Activated naive CD4-positive, alpha-beta T cell treated with anti-CD3 and anti-CD28 coated beads, Interleukin-2, amount 50 U/mL, for 72 hours (primary cell): ENCODE results near the gene CARMIL1. TPM values are rescaled to one million over a fixed set of nuclear protein-coding genes. Genes with fewer than 3 reads are reported as not detected.

Experiments used
- ATAC-seq, 2 donors: fragments of 150-1000 bp; cut with Tn5 transposase; 2 replicates each; pipeline ENCODE4 v1.10.0; 2021; ENCODE audit warnings: mild to moderate bottlenecking in 2 of 2, moderate library complexity in 2 of 2
- DNase-seq, 2 donors: peaks; one replicate each; pipeline ENCODE4 v3.0.0; 2021 to 2022; ENCODE audit warnings: low spot score in 2 of 2
- H3K27ac Mint-ChIP-seq, 2 donors: one replicate each; pipeline ENCODE4 v1.8.0; 2022; ENCODE audit warnings: mild to moderate bottlenecking in 2 of 2, mixed read lengths in 2 of 2
- H3K36me3 Mint-ChIP-seq, 2 donors: one replicate each; pipeline ENCODE4 v1.8.0; 2022; ENCODE audit warnings: mixed read lengths in 2 of 2
- H3K9me3 Mint-ChIP-seq, 2 donors: one replicate each; pipeline ENCODE4 v1.8.0; 2022; ENCODE audit warnings: mixed read lengths in 2 of 2
- total RNA-seq, 2 donors: library from RNA; stranded (reverse); gene quantifications; one replicate each; pipeline ENCODE4 v1.2.3, GENCODE V29; 2022

Gene CARMIL1
- total RNA-seq, 2 donors from 2014 or later = 5.2 to 13.4 TPM

DNA sequence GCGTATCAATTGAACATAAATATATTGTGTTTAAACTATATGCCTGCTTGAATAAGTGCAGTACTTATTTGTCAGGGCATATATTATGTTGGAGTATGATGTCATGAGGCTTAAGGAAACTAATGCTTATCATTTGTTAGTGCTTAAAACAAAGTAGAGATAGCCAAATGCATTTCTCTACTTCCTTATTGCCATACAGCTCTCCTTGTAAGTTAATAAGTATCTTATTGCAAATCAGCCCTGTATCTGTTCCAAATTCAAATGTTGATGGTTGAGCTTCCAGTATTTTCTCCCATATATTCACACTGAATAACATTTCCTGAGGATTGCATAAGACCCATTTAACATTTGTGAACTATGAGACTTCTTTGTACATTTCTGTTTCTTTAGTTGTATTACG is 57.8 kb downstream of the CARMIL1 start:
- DNase-seq (no peak), ATAC-seq (no peak)
- no peaks in the 10 kb centered on the region for H3K36me3 Mint-ChIP-seq
- H3K9me3 Mint-ChIP-seq = no peaks in the 10 kb centered on the region
- no peak overlapping the region for H3K27ac Mint-ChIP-seq

DNA sequence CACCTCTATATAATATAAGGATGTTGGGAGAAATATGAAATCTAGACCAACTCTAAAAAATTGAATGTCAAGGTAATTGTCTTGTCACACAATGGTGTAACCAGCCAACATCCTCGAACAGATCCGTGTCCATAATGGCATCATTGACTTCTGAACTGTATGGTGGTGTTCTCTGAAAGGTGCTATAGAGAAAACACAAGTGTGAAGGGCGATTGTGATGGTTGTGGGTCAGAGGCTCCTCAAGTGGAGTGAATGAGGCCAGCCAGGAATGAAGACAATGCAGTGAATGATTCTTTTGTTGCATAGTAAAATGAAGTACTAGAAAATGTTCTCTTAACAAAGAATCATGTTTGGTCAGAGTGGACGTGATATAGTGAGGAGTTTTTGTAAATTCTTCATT is 58.3 kb downstream of the CARMIL1 start:
- ATAC-seq (no peak), DNase-seq (no peak)
- Mint-ChIP-seq H3K9me3 (no peaks in the 10 kb centered on the region), H3K36me3 (no peaks in the 10 kb centered on the region), H3K27ac (no peak overlapping the region)

DNA sequence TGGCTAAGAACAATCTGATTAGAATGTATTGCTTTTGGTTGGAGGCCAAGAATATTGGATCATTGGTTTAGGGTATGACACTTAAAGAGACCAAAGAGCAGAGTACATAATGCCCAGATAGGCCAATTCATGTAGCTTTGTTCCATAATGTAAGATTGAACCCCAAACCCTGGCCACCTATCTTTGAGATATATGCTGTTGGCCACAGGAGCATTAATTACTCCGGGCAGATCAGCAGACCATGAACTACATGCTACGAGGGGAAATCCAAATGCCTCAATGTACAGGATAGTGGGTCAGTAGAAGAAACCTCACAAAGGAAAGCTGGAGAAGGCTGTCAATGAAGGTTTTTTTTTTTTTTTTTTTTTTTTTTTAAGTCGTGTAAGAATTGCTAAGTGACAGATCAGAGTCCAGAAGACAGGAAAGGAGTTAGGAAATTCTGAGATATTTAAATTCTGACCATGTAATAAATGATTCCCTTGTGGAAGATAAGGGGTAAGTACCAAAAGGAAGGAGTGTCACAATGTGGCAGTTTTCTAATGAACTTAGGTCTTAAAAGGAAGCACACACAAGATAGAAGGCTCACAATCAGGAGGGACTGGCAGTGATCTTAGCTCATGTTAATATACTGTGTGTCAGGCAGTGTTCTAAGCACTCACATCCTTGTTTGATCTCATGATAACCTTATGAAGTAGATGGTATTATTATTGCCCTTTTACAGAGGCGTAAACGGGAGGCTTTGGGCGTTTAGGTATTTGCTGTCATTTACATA is 61.4 kb downstream of the CARMIL1 start:
- no peaks in the 10 kb centered on the region for H3K9me3 Mint-ChIP-seq
- no peaks in the 10 kb centered on the region for H3K36me3 Mint-ChIP-seq
- peak in 1 of 2 donors; percentile 22 for ATAC-seq
- no peak overlapping the region for H3K27ac Mint-ChIP-seq
- DNase-seq = no peak

DNA sequence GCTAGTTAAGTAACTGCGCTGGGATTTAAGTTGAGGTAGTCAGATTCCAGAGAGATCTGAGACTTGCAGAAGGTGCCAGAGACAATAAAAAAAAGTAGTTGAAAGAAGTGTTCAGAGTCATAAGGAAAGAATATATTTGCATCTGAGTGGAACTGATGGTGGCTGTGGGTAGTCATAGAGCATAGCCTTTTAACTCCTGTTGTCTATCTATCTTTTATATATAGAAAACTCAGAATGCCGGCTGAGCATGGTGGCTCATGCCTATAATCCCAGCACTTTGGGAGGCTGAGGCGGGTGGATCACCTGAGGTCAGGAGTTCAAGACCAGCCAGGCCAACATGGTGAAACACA is 62.0 kb downstream of the CARMIL1 start:
- H3K27ac Mint-ChIP-seq = peak overlapping the region in 1 of 2 donors; percentile 6
- no peaks in the 10 kb centered on the region for H3K9me3 Mint-ChIP-seq
- ATAC-seq = peak in 1 of 2 donors; percentile 39
- no peak for DNase-seq
- H3K36me3 Mint-ChIP-seq = no peaks in the 10 kb centered on the region

DNA sequence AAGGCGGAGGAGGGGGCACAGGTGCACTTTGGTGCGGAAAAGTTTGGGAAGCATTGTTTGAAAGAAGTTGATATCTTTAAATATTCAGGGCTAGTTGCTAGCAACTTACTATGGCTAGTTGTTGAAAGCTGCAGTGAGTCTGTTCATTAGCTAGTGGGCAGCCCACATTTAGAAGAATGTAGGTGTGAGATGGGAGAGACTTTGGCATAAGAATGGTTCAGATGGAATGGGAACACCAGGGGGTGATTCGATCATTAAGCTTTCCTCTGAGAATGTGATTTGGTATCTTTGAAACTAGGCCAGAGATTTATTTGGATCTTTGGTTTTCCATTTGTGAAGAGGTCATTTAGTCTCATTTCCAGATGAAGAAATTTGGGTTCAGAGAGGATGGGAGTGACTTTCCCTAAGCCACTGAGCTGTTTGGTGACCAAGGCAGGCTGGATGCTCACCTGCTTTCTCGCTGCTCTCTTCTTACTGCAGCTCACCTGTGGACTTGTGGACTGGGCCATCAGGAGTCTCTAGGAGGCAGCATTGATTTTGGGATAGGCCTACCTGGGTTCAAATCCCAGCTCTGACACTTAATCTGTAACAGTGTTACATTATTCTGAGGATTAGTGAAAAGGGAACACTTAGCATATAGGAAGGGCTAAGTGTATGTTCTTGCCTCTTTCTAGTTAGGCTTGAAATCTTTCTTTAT is 62.9 kb downstream of the CARMIL1 start:
- Mint-ChIP-seq H3K9me3 (no peaks in the 10 kb centered on the region), H3K36me3 (no peaks in the 10 kb centered on the region), H3K27ac (no peak overlapping the region)
- ATAC-seq = no peak
- no peak for DNase-seq

DNA sequence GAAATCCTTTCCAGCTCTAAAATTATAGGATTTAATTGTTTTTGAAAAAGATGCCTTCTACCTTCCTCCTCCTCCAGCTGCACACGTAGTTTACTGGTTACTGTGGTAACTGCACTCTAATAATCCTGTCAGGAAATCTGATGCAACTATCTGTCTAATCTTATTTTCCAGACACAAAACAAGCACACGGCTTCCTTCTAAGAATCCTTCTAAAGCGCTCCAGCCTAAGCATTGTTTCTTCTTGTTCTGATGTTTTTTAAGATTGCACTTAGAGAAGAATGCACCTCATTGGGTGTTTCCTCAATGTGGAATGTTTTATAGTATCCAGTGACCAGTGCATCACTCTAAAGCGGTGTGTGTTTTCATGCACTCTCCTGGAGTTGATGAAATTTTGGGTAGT is 63.6 kb downstream of the CARMIL1 start:
- Mint-ChIP-seq H3K9me3 (no peaks in the 10 kb centered on the region), H3K27ac (no peak overlapping the region), H3K36me3 (no peaks in the 10 kb centered on the region)
- no peak for DNase-seq
- ATAC-seq = no peak

DNA sequence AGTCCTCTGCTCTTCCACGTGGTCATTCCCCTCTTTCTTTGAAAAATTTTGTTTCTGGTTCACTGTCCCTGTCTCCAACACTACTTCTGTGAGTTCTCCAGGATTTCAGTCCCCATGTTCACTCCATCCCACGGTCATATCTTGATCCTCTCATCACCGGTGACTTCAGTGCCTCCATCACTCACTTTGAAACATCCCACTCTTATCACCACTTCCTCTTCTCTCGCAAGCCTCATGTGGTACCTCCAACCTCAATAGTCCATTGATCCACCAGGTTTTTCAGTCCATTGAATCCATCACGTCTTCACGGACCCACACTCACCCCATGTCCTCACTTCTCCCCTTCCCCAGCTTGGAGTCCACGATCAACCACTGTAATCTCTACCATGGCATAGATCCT is 64.8 kb downstream of the CARMIL1 start:
- no peak for DNase-seq
- H3K27ac Mint-ChIP-seq = no peak overlapping the region
- no peaks in the 10 kb centered on the region for H3K9me3 Mint-ChIP-seq
- H3K36me3 Mint-ChIP-seq = no peaks in the 10 kb centered on the region
- ATAC-seq = peak in 1 of 2 donors; percentile 64

DNA sequence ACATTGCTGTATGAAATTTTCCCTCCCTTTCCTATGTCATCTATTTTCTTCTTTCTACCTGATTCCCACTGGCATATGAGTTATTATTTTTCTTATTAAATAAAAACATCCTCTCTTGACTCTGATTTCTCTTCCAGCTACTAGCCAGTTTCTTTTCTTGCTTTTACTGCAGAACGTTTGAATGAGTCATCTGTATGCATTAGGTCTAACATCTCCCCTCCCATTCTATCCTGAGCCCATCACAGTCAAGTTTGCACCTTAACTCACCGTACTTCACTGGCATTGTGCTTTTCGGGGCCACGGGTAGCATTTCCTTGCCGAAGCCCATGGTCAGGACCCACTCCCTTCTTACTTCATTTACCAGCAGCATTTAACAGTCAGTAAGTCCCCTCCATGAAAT is 65.7 kb downstream of the CARMIL1 start:
- peak in 1 of 2 donors; percentile 84 for ATAC-seq
- no peak overlapping the region for H3K27ac Mint-ChIP-seq

DNA sequence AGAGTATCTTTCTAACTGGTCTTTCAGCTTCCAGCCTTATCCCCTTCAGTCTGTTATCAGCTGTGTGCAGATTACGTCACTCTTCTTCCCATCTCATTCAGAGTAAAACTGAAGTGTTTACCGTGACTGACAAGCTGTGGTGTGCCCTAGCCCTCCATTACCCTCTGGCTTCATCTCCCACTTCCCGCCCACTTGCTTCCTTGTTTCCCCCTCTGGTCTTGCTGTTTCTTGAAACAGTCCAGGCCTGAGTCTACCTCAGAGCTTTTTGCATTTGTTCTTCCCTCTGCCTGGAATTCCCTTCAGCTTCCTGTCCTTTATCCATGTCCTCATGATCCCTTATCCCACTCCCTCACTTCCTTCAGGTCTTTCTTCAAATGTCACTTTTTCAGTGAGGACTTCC is 66.9 kb downstream of the CARMIL1 start:
- ATAC-seq = no peak
- no peak overlapping the region for H3K27ac Mint-ChIP-seq
- H3K36me3 Mint-ChIP-seq = no peaks in the 10 kb centered on the region
- H3K9me3 Mint-ChIP-seq = no peaks in the 10 kb centered on the region
- no peak for DNase-seq

More for the DNA sequence above, 65.7 kb downstream of the CARMIL1 start:
- H3K36me3 Mint-ChIP-seq = no peaks in the 10 kb centered on the region
- no peaks in the 10 kb centered on the region for H3K9me3 Mint-ChIP-seq
- no peak for DNase-seq

DNA sequence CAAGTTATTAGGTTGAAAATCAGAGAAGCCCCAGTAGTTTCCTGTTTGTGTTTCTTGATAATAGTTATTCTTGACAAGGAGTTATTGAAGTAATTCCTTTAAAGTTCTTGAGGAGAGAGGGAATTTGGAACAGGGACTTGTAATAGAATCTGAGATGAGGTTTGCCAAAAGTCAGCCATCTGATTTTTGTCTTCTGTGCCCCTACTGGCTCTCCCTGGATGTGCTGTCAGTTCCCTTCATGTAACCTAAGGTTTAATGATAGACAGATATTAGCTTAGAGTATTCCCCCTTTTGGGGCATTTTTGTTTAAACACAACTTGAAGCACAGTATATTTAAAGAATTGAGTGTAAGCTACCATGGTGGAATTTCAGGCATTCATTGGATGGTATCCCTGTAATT is 71.4 kb downstream of the CARMIL1 start:
- no peak for ATAC-seq
- no peaks in the 10 kb centered on the region for H3K36me3 Mint-ChIP-seq
- no peak overlapping the region for H3K27ac Mint-ChIP-seq
- DNase-seq = no peak
- no peaks in the 10 kb centered on the region for H3K9me3 Mint-ChIP-seq

DNA sequence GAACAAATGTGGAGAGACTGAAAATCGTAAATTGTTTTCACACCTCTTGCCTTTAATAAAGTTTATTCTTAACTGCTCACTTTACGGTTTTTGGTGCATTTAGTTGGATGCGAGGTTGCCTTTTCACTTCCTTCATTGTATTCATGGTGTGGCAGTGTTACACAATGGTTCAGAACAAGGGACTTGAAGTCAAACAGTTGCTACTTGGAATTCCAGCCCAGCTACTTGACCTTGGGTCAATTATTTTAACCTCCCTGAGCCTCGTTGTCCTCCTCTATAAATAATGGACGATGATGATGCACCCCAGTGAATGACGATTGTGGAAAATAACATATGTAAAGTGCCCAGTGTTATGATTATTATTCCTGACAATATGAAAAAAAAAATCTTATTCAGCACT is 72.3 kb downstream of the CARMIL1 start:
- Mint-ChIP-seq H3K27ac (no peak overlapping the region), H3K36me3 (no peaks in the 10 kb centered on the region), H3K9me3 (no peaks in the 10 kb centered on the region)
- no peak for ATAC-seq
- no peak for DNase-seq

DNA sequence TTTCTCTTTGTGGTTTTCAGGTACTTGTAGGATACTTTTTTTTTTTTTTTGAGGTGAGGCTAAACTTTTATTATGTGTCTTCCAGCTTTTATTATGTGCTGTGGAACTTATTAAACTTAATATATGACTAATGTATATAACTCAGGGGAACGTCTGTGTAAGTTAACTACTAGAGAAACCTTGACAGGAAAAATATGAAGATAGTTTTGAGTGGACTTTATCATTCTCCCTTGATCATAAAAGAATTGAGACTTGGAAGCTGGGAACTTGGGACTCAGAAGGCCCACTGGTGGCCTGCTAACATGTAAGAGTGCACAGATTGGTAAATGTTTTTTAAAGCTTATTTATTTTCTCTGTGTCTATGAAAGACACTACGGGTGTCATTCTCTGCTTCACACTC is 73.1 kb downstream of the CARMIL1 start:
- no peak for DNase-seq
- no peaks in the 10 kb centered on the region for H3K9me3 Mint-ChIP-seq
- peak overlapping the region in 1 of 2 donors; percentile 37 for H3K27ac Mint-ChIP-seq
- H3K36me3 Mint-ChIP-seq = no peaks in the 10 kb centered on the region
- no peak for ATAC-seq

DNA sequence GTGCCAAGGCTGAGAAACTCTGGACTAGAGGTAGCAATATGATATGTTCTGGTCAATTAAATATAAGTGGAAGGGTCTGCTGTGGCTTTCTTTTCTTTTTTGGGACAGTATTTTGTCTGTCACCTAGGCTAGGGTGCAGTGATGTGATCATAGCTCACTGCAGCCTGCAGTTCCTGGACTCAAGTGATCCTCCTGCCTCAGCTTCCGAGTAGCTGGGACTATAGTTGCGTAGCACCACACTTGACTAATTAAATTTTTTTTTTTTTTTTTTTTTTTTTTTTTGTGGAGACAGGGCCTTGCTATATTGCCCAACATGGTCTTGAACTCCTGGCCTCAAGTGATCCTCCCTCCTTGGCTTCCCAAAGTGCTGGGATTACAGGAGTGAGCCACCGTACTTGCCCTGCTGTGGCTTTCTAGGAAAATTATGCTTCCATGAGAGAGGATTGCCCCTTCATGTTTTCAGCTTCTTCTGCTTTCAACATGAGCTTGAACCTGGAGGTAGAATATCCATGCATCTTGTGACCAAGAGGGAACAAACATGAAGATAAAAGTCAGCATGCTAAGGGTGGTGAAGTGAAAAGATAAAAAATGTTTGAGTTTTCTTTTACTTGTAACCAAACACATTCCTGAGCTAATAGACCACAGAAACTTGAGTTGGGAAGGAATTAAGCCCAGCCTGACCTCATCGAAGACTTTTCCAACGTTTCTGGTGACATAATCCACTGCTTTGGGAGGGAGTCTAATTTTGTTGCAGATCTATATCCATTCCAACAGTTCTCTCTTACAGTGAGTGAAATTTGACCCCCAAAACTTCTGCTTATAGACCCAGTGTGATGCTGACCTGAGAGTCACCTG is 75.1 kb downstream of the CARMIL1 start:
- Mint-ChIP-seq H3K9me3 (no peaks in the 10 kb centered on the region), H3K27ac (no peak overlapping the region), H3K36me3 (no peaks in the 10 kb centered on the region)
- ATAC-seq = no peak
- DNase-seq = no peak

DNA sequence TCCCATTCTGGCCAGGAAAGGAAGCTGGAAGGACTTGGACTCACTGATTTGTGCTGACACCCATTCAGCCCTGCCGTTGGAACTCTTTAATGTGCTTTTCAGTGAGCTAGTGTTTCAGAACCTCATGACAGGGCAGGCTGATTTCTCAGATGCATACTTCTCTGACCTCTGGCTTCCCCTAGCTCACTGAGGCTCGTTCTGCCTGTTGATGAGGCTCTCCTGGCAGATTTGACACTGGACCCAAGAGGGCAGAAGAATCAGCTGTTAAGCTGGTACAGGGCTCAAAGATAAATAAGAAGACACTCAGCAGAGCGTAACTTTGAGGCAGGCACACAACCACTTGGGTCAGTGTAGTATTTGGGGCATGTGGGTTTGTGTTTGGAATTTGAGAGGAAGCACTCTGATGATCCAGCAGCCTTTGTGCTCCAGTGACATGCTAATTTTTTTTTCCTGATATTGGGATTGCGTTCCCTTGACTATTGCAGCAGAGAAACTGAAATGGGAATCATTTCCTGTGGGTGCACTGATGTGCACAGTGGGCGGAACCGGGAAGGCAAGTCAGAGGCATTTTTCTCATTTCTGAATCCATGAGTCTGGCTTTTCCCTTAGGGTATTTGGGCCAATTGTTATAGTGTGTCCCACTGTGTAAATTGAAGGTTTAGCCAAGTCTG is 80.2 kb downstream of the CARMIL1 start:
- DNase-seq (no peak), ATAC-seq (peak in 1 of 2 donors; percentile 58)
- Mint-ChIP-seq H3K36me3 (no peaks in the 10 kb centered on the region), H3K27ac (peak overlapping the region in 1 of 2 donors; percentile 42), H3K9me3 (no peaks in the 10 kb centered on the region)

DNA sequence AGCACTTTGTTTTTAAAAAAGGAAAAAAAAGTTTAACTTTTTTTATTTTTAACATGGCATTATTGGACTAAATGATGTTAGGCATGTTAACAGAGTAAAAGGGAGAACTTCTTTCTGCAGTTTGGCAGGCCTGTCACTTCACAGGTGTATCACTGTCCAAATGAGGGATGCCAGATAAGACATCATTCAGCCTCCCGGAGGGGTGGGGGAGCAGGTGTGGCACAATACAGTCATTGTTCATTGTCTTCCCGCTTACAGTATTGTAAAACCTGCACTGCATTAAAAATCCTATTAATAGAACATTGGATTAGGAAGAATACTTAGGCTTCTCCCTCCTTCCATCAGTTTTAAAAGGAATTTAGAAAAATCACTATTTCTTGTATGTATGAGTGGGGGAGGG is 80.7 kb downstream of the CARMIL1 start:
- Mint-ChIP-seq H3K27ac (no peak overlapping the region), H3K36me3 (no peaks in the 10 kb centered on the region), H3K9me3 (no peaks in the 10 kb centered on the region)
- ATAC-seq (no peak), DNase-seq (no peak)

DNA sequence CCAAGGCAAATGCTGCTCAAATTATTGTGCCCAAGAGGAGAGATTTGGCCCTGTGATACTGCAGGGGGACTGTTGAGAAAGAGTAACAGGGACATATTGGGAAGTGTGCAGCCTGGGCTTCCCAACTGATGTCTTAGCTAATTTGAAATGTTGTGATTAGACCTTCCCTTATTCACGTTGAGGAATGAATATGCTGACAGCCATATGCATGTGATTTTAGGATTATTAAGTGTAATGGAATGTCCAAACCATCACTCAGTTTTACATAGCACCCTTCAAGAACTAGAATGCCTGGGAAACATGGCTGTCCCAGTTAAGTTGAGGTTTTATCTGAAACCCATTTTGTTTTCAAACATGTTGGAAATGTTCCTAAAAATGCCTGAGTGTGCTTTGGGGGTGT is 81.4 kb downstream of the CARMIL1 start:
- H3K27ac Mint-ChIP-seq = no peak overlapping the region

DNA sequence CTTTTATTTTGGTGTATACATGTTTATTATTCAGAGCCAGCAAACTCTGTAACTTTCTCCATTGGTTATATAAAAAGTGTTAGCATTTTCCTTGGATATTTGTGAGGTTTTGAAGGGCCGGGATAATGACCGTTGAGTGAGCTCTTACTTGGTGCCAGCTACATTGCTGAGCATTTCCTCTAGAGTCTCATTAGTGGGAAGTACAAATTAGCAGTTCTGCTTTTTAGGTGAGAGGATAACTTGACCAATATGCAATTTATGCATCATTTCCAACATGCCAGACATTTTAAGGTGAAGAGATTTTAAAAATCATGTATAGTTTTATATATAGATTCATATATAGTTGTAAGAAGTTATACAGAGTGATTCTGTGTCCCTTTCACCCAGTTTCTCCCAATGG is 84.3 kb downstream of the CARMIL1 start:
- H3K36me3 Mint-ChIP-seq = no peaks in the 10 kb centered on the region
- no peak for ATAC-seq
- no peak for DNase-seq
- no peaks in the 10 kb centered on the region for H3K9me3 Mint-ChIP-seq
- no peak overlapping the region for H3K27ac Mint-ChIP-seq

More for the DNA sequence above, 81.4 kb downstream of the CARMIL1 start:
- ATAC-seq (no peak), DNase-seq (no peak)
- Mint-ChIP-seq H3K36me3 (no peaks in the 10 kb centered on the region), H3K9me3 (no peaks in the 10 kb centered on the region)
